OCI-LY7 (cell line): ENCODE results near the gene CCDC102A. TPM values are rescaled to one million over a fixed set of nuclear protein-coding genes. Genes with fewer than 3 reads are reported as not detected.

Experiments used
- BruUV-seq: library from RNA; stranded (reverse); fragments of 400-500 nt; replicated peaks from 2 replicates; lab custom pipeline; 2021; lab: Mats Ljungman, UMichigan
- CTCF ChIA-PET: fragments of 300-600 bp; sonication (Branson Sonifier 250); formaldehyde crosslinking; loops from one replicate; lab custom pipeline; 2022; ENCODE audit warnings: antibody characterized with exemption; ENCODE audit not compliant: unreplicated experiment; lab: Charles Lee
- POLR2A ChIA-PET: fragments of 300-600 bp; sonication (Branson Sonifier 250); formaldehyde crosslinking; loops from one replicate; lab custom pipeline; 2022; ENCODE audit warnings: antibody characterized with exemption; lab: Charles Lee
- DNase-seq: peaks from one replicate; pipeline ENCODE4 v3.0.0-alpha.2; 2015; ENCODE audit warnings: low spot score
- H2AFZ ChIP-seq: fragments of 200-600 bp; sonication (generic), shearing (Covaris generic); 2 replicates; pipeline ENCODE4 v1.6.1; 2014; ENCODE audit warnings: mild to moderate bottlenecking, antibody characterized with exemption, low read length, moderate library complexity
- H3K27ac ChIP-seq: fragments of 200-600 bp; sonication (generic); 2 replicates; pipeline ENCODE4 v1.5.1; 2014; ENCODE audit warnings: mixed run types, low read depth, mild to moderate bottlenecking, moderate library complexity, low read length, inconsistent platforms; ENCODE audit not compliant: poor library complexity, severe bottlenecking
- H3K36me3 ChIP-seq: fragments of 200-600 bp; sonication (generic); 2 replicates; pipeline ENCODE4 v1.6.1; 2014; ENCODE audit warnings: mild to moderate bottlenecking, antibody characterized with exemption, low read length, moderate library complexity, mixed read lengths; ENCODE audit not compliant: insufficient read depth
- H3K4me1 ChIP-seq: fragments of 200-600 bp; sonication (generic); 2 replicates; pipeline ENCODE4 v1.5.1; 2014; ENCODE audit warnings: mild to moderate bottlenecking, low read length; ENCODE audit not compliant: insufficient read depth, poor library complexity, severe bottlenecking
- H3K4me2 ChIP-seq: fragments of 200-600 bp; sonication (generic); 2 replicates; pipeline ENCODE4 v1.6.1; 2014; ENCODE audit warnings: mild to moderate bottlenecking, low read length
- H3K4me3 ChIP-seq: fragments of 200-600 bp; sonication (generic); 2 replicates; pipeline ENCODE4 v1.5.1; 2014; ENCODE audit warnings: mild to moderate bottlenecking, low read depth, low read length; ENCODE audit not compliant: poor library complexity, severe bottlenecking
- H3K79me2 ChIP-seq: fragments of 200-600 bp; sonication (generic); 2 replicates; pipeline ENCODE4 v1.6.1; 2016; ENCODE audit warnings: low read depth, mild to moderate bottlenecking, low read length, moderate library complexity, mixed read lengths; ENCODE audit not compliant: insufficient read depth
- H3K9me2 ChIP-seq: fragments of 200-600 bp; sonication (generic); 2 replicates; pipeline ENCODE4 v1.6.1; 2016; ENCODE audit warnings: mild to moderate bottlenecking, low read length, mixed read lengths; ENCODE audit not compliant: insufficient read depth
- H3K9me3 ChIP-seq: fragments of 200-600 bp; sonication (generic); 2 replicates; pipeline ENCODE4 v1.6.1; 2014; ENCODE audit warnings: mild to moderate bottlenecking, mixed run types, low read length, mixed read lengths
- H4K20me1 ChIP-seq: fragments of 200-600 bp; sonication (generic); 2 replicates; pipeline ENCODE4 v1.6.1; 2014; ENCODE audit warnings: mild to moderate bottlenecking, antibody characterized with exemption, low read length, moderate library complexity, mixed read lengths; ENCODE audit not compliant: insufficient read depth
- CTCF ChIP-seq: fragments of 200-600 bp; sonication (generic); conservative IDR thresholded peaks from 2 replicates; pipeline ENCODE4 v1.5.1; 2014; ENCODE audit warnings: mild to moderate bottlenecking, antibody characterized with exemption, low read length, moderate library complexity, mixed read lengths
- EZH2phosphoT487 ChIP-seq: fragments of 200-600 bp; sonication (generic); IDR thresholded peaks from 2 replicates; pipeline ENCODE4 v1.6.1; 2018; ENCODE audit warnings: low read depth, borderline replicate concordance, mild to moderate bottlenecking, mixed run types, antibody characterized with exemption, low read length, moderate library complexity, mixed read lengths
- intact Hi-C: fragments of 100-400 bp; cut with micrococcal nuclease; formaldehyde crosslinking; loops from one replicate; pipeline ENCODE4 v1.10.0; 2022; ENCODE audit not compliant: unreplicated experiment
- total RNA-seq, 2 experiments: library from RNA; depleted of rRNA in 1 of 2; stranded (reverse); fragments of >200 nt in 1 of 2; shearing (Covaris generic) in 1 of 2; gene quantifications; 2 replicates each; pipeline ENCODE4 v1.2.3, GENCODE V29; 2014 to 2022

Gene CCDC102A
- total RNA-seq, 2 experiments from 2014 or later, result 4.2 to 7.1 TPM

GRCh38 chr16:57530522-57531252 lies 5.7 kb downstream of the CCDC102A start:
- no peaks in the 10 kb centered on the region for H3K79me2 ChIP-seq
- ChIA-PET CTCF (no interaction called here), POLR2A (interaction anchor here (0.5 to 1.5 kb wide), 2 partner anchors 10 to 611 kb away, joined by 3 read pairs; no protein-coding TSS in a partner anchor)
- BruUV-seq, result no TSS peak
- no peaks in the 10 kb centered on the region for H4K20me1 ChIP-seq
- H3K4me3 ChIP-seq, result peak overlapping the region; percentile 2
- DNase-seq, result no peak
- H3K4me2 ChIP-seq, result peak overlapping the region; percentile 55
- peak overlapping the region; percentile 39 for H3K27ac ChIP-seq
- no peaks in the 10 kb centered on the region for H3K9me3 ChIP-seq
- H3K36me3 ChIP-seq, result no peaks in the 10 kb centered on the region
- H3K9me2 ChIP-seq, result no peaks in the 10 kb centered on the region
- intact Hi-C loops, result no loop called here
- TF ChIP-seq CTCF, result no peak
- no peak for TF ChIP-seq EZH2phosphoT487
- no peak overlapping the region for H2AFZ ChIP-seq
- peaks cover 70% of the 10 kb centered on the region for H3K4me1 ChIP-seq

- TF ChIP-seq CTCF, result no peak
- no peak for TF ChIP-seq EZH2phosphoT487
- Histone ChIP-seq H2AFZ (no peak overlapping the region), H3K36me3 (no peaks in the 10 kb centered on the region), H3K9me3 (no peaks in the 10 kb centered on the region), H3K4me2 (peak overlapping the region; percentile 55), H4K20me1 (no peaks in the 10 kb centered on the region), H3K27ac (peak overlapping the region; percentile 39), H3K79me2 (no peaks in the 10 kb centered on the region), H3K9me2 (no peaks in the 10 kb centered on the region), H3K4me1 (peaks cover 70% of the 10 kb centered on the region), H3K4me3 (peak overlapping the region; percentile 2)
- CTCF ChIA-PET, result no interaction called here
- BruUV-seq, result no TSS peak
- intact Hi-C loops, result no loop called here
- DNase-seq, result peak; percentile 53
- POLR2A ChIA-PET, result interaction anchor here (0.5 to 1.5 kb wide), 2 partner anchors 11 to 611 kb away, joined by 3 read pairs; no protein-coding TSS in a partner anchor
Observed at GRCh38 chr16:57530104-57530521, 6.3 kb downstream of the CCDC102A start.
